ENCODE measurements around the gene ST3GAL2. TPM values are rescaled to one million over a fixed set of nuclear protein-coding genes. Genes with fewer than 3 reads are reported as not detected.

The ST3GAL2 gene
- total RNA-seq = 10 to 100 TPM; 14.8 to 16.6 TPM

GRCh38 chr16:70438969-70439862, at the start of gene ST3GAL2:
ST3GAL2 (minus strand) TSS chr16:70439100; CDS start chr16:70398530, 40,570 bp downstream.
- no peaks in the 10 kb centered on the region for H3K9me3 Mint-ChIP-seq (ENCODE audit: low read depth)
- H3K36me3 Mint-ChIP-seq (ENCODE audit: low read depth) = peaks cover 3% of the 10 kb centered on the region
- ChIA-PET CTCF (interaction anchor here (0.6 to 2.2 kb wide), 3 partner anchors 14 to 45 kb away, joined by 4 to 5 read pairs (median 5); no protein-coding TSS in a partner anchor), POLR2A (interaction anchor here (0.5 to 1.5 kb wide), 5 partner anchors 17 to 175 kb away, joined by 3 to 9 read pairs (median 3); no protein-coding TSS in a partner anchor)
- peaks cover 33% of the 10 kb centered on the region for H3K4me1 Mint-ChIP-seq
- peak within 1 kb of the TSS; percentile 89 for H3K27ac Mint-ChIP-seq
- H3K27me3 Mint-ChIP-seq = no peaks in the 10 kb centered on the region
- DNase-seq (peak; percentile 97), ATAC-seq (peak; percentile 97)
- intact Hi-C loops (cut with DNase I, micrococcal nuclease) = loop anchor here (1.0 to 10.0 kb wide), 10 partner anchors 15 to 366 kb away; partner anchors contain the start of genes COG4 (in 2 of the 2), FCSK (in 2 of the 2), SF3B3 (in 2 of the 2) and AARS1 (in 1 of the 2)
- H3K4me3 Mint-ChIP-seq = peak within 1 kb of the TSS; percentile 96

- no peak for DNase-seq
- no peak for ATAC-seq
- H3K27me3 Mint-ChIP-seq = no peaks in the 10 kb centered on the region
- H3K4me3 Mint-ChIP-seq = no peak overlapping the region
- H3K9me3 Mint-ChIP-seq (ENCODE audit: low read depth) = no peaks in the 10 kb centered on the region
- H3K36me3 Mint-ChIP-seq (ENCODE audit: low read depth) = peaks cover 7% of the 10 kb centered on the region
- no peak overlapping the region for H3K27ac Mint-ChIP-seq
- intact Hi-C loops (cut with DNase I, micrococcal nuclease) = no loop called here
- ChIA-PET POLR2A (interaction anchor here (0.7 kb wide), 2 partner anchors 80 to 84 kb away, joined by 3 to 5 read pairs; no protein-coding TSS in a partner anchor), CTCF (interaction anchor here (0.7 to 1.2 kb wide), 2 partner anchors 10 to 1405 kb away, joined by 4 to 5 read pairs; no protein-coding TSS in a partner anchor)
- H3K4me1 Mint-ChIP-seq = no peaks in the 10 kb centered on the region
Measured at GRCh38 chr16:70484867-70485266, 46.0 kb upstream of the ST3GAL2 start.

GRCh38 chr16:70483426-70483825, 44.5 kb upstream of the ST3GAL2 start:
- Mint-ChIP-seq H3K9me3 (ENCODE audit: low read depth) (no peaks in the 10 kb centered on the region), H3K36me3 (ENCODE audit: low read depth) (peaks cover 5% of the 10 kb centered on the region), H3K27ac (peak overlapping the region; percentile 55), H3K4me1 (peaks cover 3% of the 10 kb centered on the region), H3K4me3 (no peak overlapping the region), H3K27me3 (no peaks in the 10 kb centered on the region)
- no peak for DNase-seq
- POLR2A ChIA-PET = no interaction called here
- intact Hi-C loops (cut with DNase I, micrococcal nuclease) = no loop called here
- ATAC-seq = no peak
- CTCF ChIA-PET = interaction anchor here (0.6 kb wide), 1 partner anchor 14 kb away, joined by 3 read pairs; no protein-coding TSS in a partner anchor

GRCh38 chr16:70482624-70483023, 43.7 kb upstream of the ST3GAL2 start:
- Mint-ChIP-seq H3K9me3 (ENCODE audit: low read depth) (no peaks in the 10 kb centered on the region), H3K4me1 (peaks cover 6% of the 10 kb centered on the region), H3K27ac (no peak overlapping the region), H3K36me3 (ENCODE audit: low read depth) (peaks cover 5% of the 10 kb centered on the region), H3K27me3 (no peaks in the 10 kb centered on the region), H3K4me3 (no peak overlapping the region)
- intact Hi-C loops (cut with DNase I, micrococcal nuclease) = no loop called here
- CTCF ChIA-PET = no interaction called here
- POLR2A ChIA-PET = no interaction called here
- no peak for DNase-seq
- ATAC-seq = no peak

- no peak overlapping the region for H3K27ac Mint-ChIP-seq
- ChIA-PET POLR2A (no interaction called here), CTCF (no interaction called here)
- no peaks in the 10 kb centered on the region for H3K27me3 Mint-ChIP-seq
- H3K4me1 Mint-ChIP-seq = peaks cover 12% of the 10 kb centered on the region
- no peaks in the 10 kb centered on the region for H3K9me3 Mint-ChIP-seq (ENCODE audit: low read depth)
- ATAC-seq (no peak), DNase-seq (no peak)
- intact Hi-C loops (cut with DNase I, micrococcal nuclease) = no loop called here
- H3K36me3 Mint-ChIP-seq (ENCODE audit: low read depth) = peaks cover 5% of the 10 kb centered on the region
- H3K4me3 Mint-ChIP-seq = no peak overlapping the region
Measured at GRCh38 chr16:70481929-70482536, 43.1 kb upstream of the ST3GAL2 start.

- CTCF ChIA-PET = interaction anchor here (1.0 kb wide), 1 partner anchor 15 kb away, joined by 3 read pairs; no protein-coding TSS in a partner anchor
- DNase-seq (no peak), ATAC-seq (no peak)
- H3K27me3 Mint-ChIP-seq = no peaks in the 10 kb centered on the region
- H3K36me3 Mint-ChIP-seq (ENCODE audit: low read depth) = peaks cover 2% of the 10 kb centered on the region
- intact Hi-C loops (cut with DNase I, micrococcal nuclease) = no loop called here
- no peaks in the 10 kb centered on the region for H3K9me3 Mint-ChIP-seq (ENCODE audit: low read depth)
- peaks cover 26% of the 10 kb centered on the region for H3K4me1 Mint-ChIP-seq
- no peak overlapping the region for H3K4me3 Mint-ChIP-seq
- H3K27ac Mint-ChIP-seq = no peak overlapping the region
- POLR2A ChIA-PET = no interaction called here
Measured at GRCh38 chr16:70480127-70481105, 41.5 kb upstream of the ST3GAL2 start.

GRCh38 chr16:70478912-70479341, 40.0 kb upstream of the ST3GAL2 start:
- H3K36me3 Mint-ChIP-seq (ENCODE audit: low read depth) = peaks cover 2% of the 10 kb centered on the region
- no peaks in the 10 kb centered on the region for H3K27me3 Mint-ChIP-seq
- intact Hi-C loops (cut with DNase I, micrococcal nuclease) = loop anchor here in 1 of 2 experiments (5.0 kb wide), 1 partner anchor 77 kb away; no protein-coding TSS in a partner anchor
- ChIA-PET POLR2A (no interaction called here), CTCF (interaction anchor here (1.3 kb wide), 1 partner anchor 11 kb away, joined by 3 read pairs; no protein-coding TSS in a partner anchor)
- no peaks in the 10 kb centered on the region for H3K9me3 Mint-ChIP-seq (ENCODE audit: low read depth)
- DNase-seq (no peak), ATAC-seq (no peak)
- no peak overlapping the region for H3K4me3 Mint-ChIP-seq
- H3K4me1 Mint-ChIP-seq = peaks cover 26% of the 10 kb centered on the region
- H3K27ac Mint-ChIP-seq = peak overlapping the region; percentile 19

- ChIA-PET CTCF (interaction anchor here (0.8 to 1.3 kb wide), 2 partner anchors 12 to 19 kb away, joined by 3 read pairs; no protein-coding TSS in a partner anchor), POLR2A (interaction anchor here (1.1 to 1.2 kb wide), 2 partner anchors 24 to 159 kb away, joined by 3 to 4 read pairs; partner anchors contain the start of gene FCSK)
- Mint-ChIP-seq H3K27ac (peak overlapping the region; percentile 42), H3K9me3 (ENCODE audit: low read depth) (no peaks in the 10 kb centered on the region), H3K27me3 (no peaks in the 10 kb centered on the region), H3K4me3 (no peak overlapping the region), H3K4me1 (peaks cover 26% of the 10 kb centered on the region), H3K36me3 (ENCODE audit: low read depth) (peaks cover 2% of the 10 kb centered on the region)
- ATAC-seq = no peak
- DNase-seq = no peak
- intact Hi-C loops (cut with DNase I, micrococcal nuclease) = loop anchor here in 1 of 2 experiments (5.0 kb wide), 1 partner anchor 76 kb away; no protein-coding TSS in a partner anchor
Measured at GRCh38 chr16:70478169-70478568, 39.3 kb upstream of the ST3GAL2 start.

GRCh38 chr16:70476272-70477020, 37.5 kb upstream of the ST3GAL2 start:
- CTCF ChIA-PET = interaction anchor here (0.7 to 0.9 kb wide), 2 partner anchors 72 to 96 kb away, joined by 3 read pairs; no protein-coding TSS in a partner anchor
- POLR2A ChIA-PET = interaction anchor here (0.5 to 1.3 kb wide), 7 partner anchors 45 to 130 kb away, joined by 3 to 9 read pairs (median 5); partner anchors contain the start of genes COG4, DDX19A and SF3B3
- Mint-ChIP-seq H3K4me1 (peaks cover 26% of the 10 kb centered on the region), H3K36me3 (ENCODE audit: low read depth) (peaks cover 2% of the 10 kb centered on the region), H3K9me3 (ENCODE audit: low read depth) (no peaks in the 10 kb centered on the region), H3K27ac (peak overlapping the region; percentile 89), H3K27me3 (no peaks in the 10 kb centered on the region), H3K4me3 (peak overlapping the region; percentile 5)
- intact Hi-C loops (cut with DNase I, micrococcal nuclease) = loop anchor here (1.0 to 5.0 kb wide), 12 partner anchors 20 to 261 kb away; partner anchors contain the start of genes AARS1 (in 1 of the 2), COG4 (in 1 of the 2), FCSK (in 1 of the 2) and SF3B3 (in 1 of the 2)
- ATAC-seq (peak; percentile 96), DNase-seq (peak; percentile 75)

Data from activated CD4-positive, alpha-beta T cell treated with anti-CD3 and anti-CD28 coated beads for 36 hours (primary cell).